Activated CD8-positive, alpha-beta memory T cell treated with anti-CD3 and anti-CD28 coated beads, Interleukin-2, amount 10 ng/mL, durations not matched to agents 7 days and 5 days (primary cell): ENCODE data around the gene ADAMTSL5. TPM values are rescaled to one million over a fixed set of nuclear protein-coding genes. Genes with fewer than 3 reads are reported as not detected.

Experiments used
- ATAC-seq: fragments of 150-1000 bp; cut with Tn5 transposase; one replicate; pipeline ENCODE4 v1.10.0; 2021; ENCODE audit warnings: moderate library complexity
- CTCF ChIA-PET: fragments of 350-600 bp; sonication (Branson Sonifier 250); formaldehyde crosslinking; loops from one replicate; lab custom pipeline; 2021; ENCODE audit warnings: antibody characterized with exemption; lab: Charles Lee
- DNase-seq: peaks from one replicate; pipeline ENCODE4 v3.0.0-alpha.2; 2020
- H3K27ac Mint-ChIP-seq: one replicate; pipeline ENCODE4 v1.8.0; 2021; ENCODE audit warnings: mild to moderate bottlenecking, mixed read lengths
- H3K27me3 Mint-ChIP-seq: one replicate; pipeline ENCODE4 v1.8.0; 2021; ENCODE audit warnings: mixed read lengths
- H3K36me3 Mint-ChIP-seq: one replicate; pipeline ENCODE4 v1.8.0; 2021; ENCODE audit warnings: mild to moderate bottlenecking, mixed read lengths
- H3K4me1 Mint-ChIP-seq: one replicate; pipeline ENCODE4 v1.8.0; 2021; ENCODE audit warnings: mixed read lengths
- H3K4me3 Mint-ChIP-seq: one replicate; pipeline ENCODE4 v1.8.0; 2021; ENCODE audit warnings: mild to moderate bottlenecking, moderate library complexity, mixed read lengths
- H3K9me3 Mint-ChIP-seq: one replicate; pipeline ENCODE4 v1.8.0; 2022; ENCODE audit warnings: low read depth, mixed read lengths
- total RNA-seq, 2 experiments: library from RNA; stranded (reverse); gene quantifications; one replicate each; pipeline ENCODE4 v1.2.3, GENCODE V29; 2021

ADAMTSL5 gene
- total RNA-seq, 2 experiments from 2014 or later, result 0.91 to 1.2 TPM

GRCh38 chr19:1472231-1473084 is 40.4 kb downstream of the ADAMTSL5 start:
- CTCF ChIA-PET, result interaction anchor here (1.2 to 1.5 kb wide), 2 partner anchors 26 to 73 kb away, joined by 3 to 4 read pairs; no protein-coding TSS in a partner anchor
- Mint-ChIP-seq H3K36me3 (no peaks in the 10 kb centered on the region), H3K9me3 (no peaks in the 10 kb centered on the region), H3K4me1 (peaks cover 11% of the 10 kb centered on the region), H3K4me3 (no peak overlapping the region), H3K27me3 (peaks cover 10% of the 10 kb centered on the region), H3K27ac (no peak overlapping the region)
- ATAC-seq, result no peak
- no peak for DNase-seq

- ATAC-seq (no peak), DNase-seq (no peak)
- H3K4me1 Mint-ChIP-seq, result peaks cover 6% of the 10 kb centered on the region
- H3K36me3 Mint-ChIP-seq, result no peaks in the 10 kb centered on the region
- H3K4me3 Mint-ChIP-seq, result no peak overlapping the region
- CTCF ChIA-PET, result interaction anchor here (1.1 to 1.5 kb wide), 4 partner anchors 18 to 74 kb away, joined by 3 to 5 read pairs (median 4); no protein-coding TSS in a partner anchor
- no peak overlapping the region for H3K27ac Mint-ChIP-seq
- H3K27me3 Mint-ChIP-seq, result peaks cover 10% of the 10 kb centered on the region
- H3K9me3 Mint-ChIP-seq, result no peaks in the 10 kb centered on the region
These were observed 41.2 kb downstream of the ADAMTSL5 start for GRCh38 chr19:1471515-1472160.

- CTCF ChIA-PET, result interaction anchor here (1.1 to 1.5 kb wide), 4 partner anchors 18 to 75 kb away, joined by 3 to 5 read pairs (median 4); no protein-coding TSS in a partner anchor
- peak; percentile 37 for ATAC-seq
- Mint-ChIP-seq H3K4me3 (no peak overlapping the region), H3K4me1 (peaks cover 6% of the 10 kb centered on the region), H3K9me3 (no peaks in the 10 kb centered on the region), H3K36me3 (no peaks in the 10 kb centered on the region), H3K27ac (no peak overlapping the region), H3K27me3 (peaks cover 10% of the 10 kb centered on the region)
- DNase-seq, result no peak
These were observed 41.8 kb downstream of the ADAMTSL5 start for GRCh38 chr19:1471010-1471514.

GRCh38 chr19:1470305-1471009 is 42.4 kb downstream of the ADAMTSL5 start:
- H3K4me1 Mint-ChIP-seq, result peaks cover 6% of the 10 kb centered on the region
- no peak overlapping the region for H3K27ac Mint-ChIP-seq
- no peak overlapping the region for H3K4me3 Mint-ChIP-seq
- H3K27me3 Mint-ChIP-seq, result peaks cover 10% of the 10 kb centered on the region
- no peaks in the 10 kb centered on the region for H3K9me3 Mint-ChIP-seq
- DNase-seq (peak; percentile 78), ATAC-seq (peak; percentile 68)
- no peaks in the 10 kb centered on the region for H3K36me3 Mint-ChIP-seq
- CTCF ChIA-PET, result interaction anchor here (1.1 to 1.3 kb wide), 3 partner anchors 17 to 25 kb away, joined by 3 to 5 read pairs (median 3); no protein-coding TSS in a partner anchor

GRCh38 chr19:1470055-1470304 is 42.8 kb downstream of the ADAMTSL5 start:
- DNase-seq (no peak), ATAC-seq (no peak)
- Mint-ChIP-seq H3K27me3 (peaks cover 10% of the 10 kb centered on the region), H3K9me3 (no peaks in the 10 kb centered on the region), H3K27ac (peak overlapping the region; percentile 52), H3K36me3 (no peaks in the 10 kb centered on the region), H3K4me1 (peaks cover 6% of the 10 kb centered on the region), H3K4me3 (no peak overlapping the region)
- CTCF ChIA-PET, result no interaction called here

GRCh38 chr19:1469255-1470054 is 43.4 kb downstream of the ADAMTSL5 start:
- H3K4me3 Mint-ChIP-seq, result no peak overlapping the region
- DNase-seq (no peak), ATAC-seq (no peak)
- H3K27ac Mint-ChIP-seq, result no peak overlapping the region
- no peaks in the 10 kb centered on the region for H3K36me3 Mint-ChIP-seq
- H3K4me1 Mint-ChIP-seq, result peaks cover 6% of the 10 kb centered on the region
- peaks cover 10% of the 10 kb centered on the region for H3K27me3 Mint-ChIP-seq
- H3K9me3 Mint-ChIP-seq, result no peaks in the 10 kb centered on the region
- CTCF ChIA-PET, result interaction anchor here (0.7 kb wide), 1 partner anchor 25 kb away, joined by 4 read pairs; no protein-coding TSS in a partner anchor

- Mint-ChIP-seq H3K4me1 (peaks cover 6% of the 10 kb centered on the region), H3K4me3 (no peak overlapping the region), H3K9me3 (no peaks in the 10 kb centered on the region), H3K36me3 (no peaks in the 10 kb centered on the region), H3K27me3 (peaks cover 10% of the 10 kb centered on the region), H3K27ac (no peak overlapping the region)
- DNase-seq (no peak), ATAC-seq (no peak)
- CTCF ChIA-PET, result interaction anchor here (0.7 kb wide), 1 partner anchor 25 kb away, joined by 4 read pairs; no protein-coding TSS in a partner anchor
These were observed 44.0 kb downstream of the ADAMTSL5 start for GRCh38 chr19:1468821-1469254.

- ATAC-seq (no peak), DNase-seq (no peak)
- CTCF ChIA-PET, result interaction anchor here (0.7 to 1.5 kb wide), 2 partner anchors 23 to 24 kb away, joined by 4 to 8 read pairs; no protein-coding TSS in a partner anchor
- Mint-ChIP-seq H3K36me3 (no peaks in the 10 kb centered on the region), H3K27me3 (peaks cover 10% of the 10 kb centered on the region), H3K4me3 (no peak overlapping the region), H3K4me1 (peaks cover 6% of the 10 kb centered on the region), H3K27ac (no peak overlapping the region), H3K9me3 (no peaks in the 10 kb centered on the region)
These were observed 44.5 kb downstream of the ADAMTSL5 start for GRCh38 chr19:1468274-1468820.

GRCh38 chr19:1467490-1468273 is 45.1 kb downstream of the ADAMTSL5 start:
- H3K4me1 Mint-ChIP-seq, result peaks cover 6% of the 10 kb centered on the region
- DNase-seq (no peak), ATAC-seq (no peak)
- no peak overlapping the region for H3K27ac Mint-ChIP-seq
- CTCF ChIA-PET, result interaction anchor here (1.5 to 2.9 kb wide), 2 partner anchors 13 to 23 kb away, joined by 8 to 15 read pairs; no protein-coding TSS in a partner anchor
- peaks cover 7% of the 10 kb centered on the region for H3K27me3 Mint-ChIP-seq
- H3K4me3 Mint-ChIP-seq, result no peak overlapping the region
- no peaks in the 10 kb centered on the region for H3K9me3 Mint-ChIP-seq
- no peaks in the 10 kb centered on the region for H3K36me3 Mint-ChIP-seq

GRCh38 chr19:1467215-1467489 is 45.7 kb downstream of the ADAMTSL5 start:
- Mint-ChIP-seq H3K27me3 (peaks cover 7% of the 10 kb centered on the region), H3K4me3 (no peak overlapping the region), H3K4me1 (peaks cover 6% of the 10 kb centered on the region), H3K27ac (no peak overlapping the region), H3K36me3 (no peaks in the 10 kb centered on the region), H3K9me3 (no peaks in the 10 kb centered on the region)
- ATAC-seq (no peak), DNase-seq (no peak)
- CTCF ChIA-PET, result interaction anchor here (1.5 to 2.9 kb wide), 3 partner anchors 11 to 22 kb away, joined by 5 to 15 read pairs (median 8); no protein-coding TSS in a partner anchor

GRCh38 chr19:1466461-1467214 is 46.2 kb downstream of the ADAMTSL5 start:
- peaks cover 6% of the 10 kb centered on the region for H3K4me1 Mint-ChIP-seq
- CTCF ChIA-PET, result interaction anchor here (1.2 to 2.9 kb wide), 4 partner anchors 11 to 21 kb away, joined by 3 to 15 read pairs (median 6); no protein-coding TSS in a partner anchor
- no peaks in the 10 kb centered on the region for H3K9me3 Mint-ChIP-seq
- DNase-seq (no peak), ATAC-seq (no peak)
- H3K4me3 Mint-ChIP-seq, result no peak overlapping the region
- no peaks in the 10 kb centered on the region for H3K36me3 Mint-ChIP-seq
- peaks cover 7% of the 10 kb centered on the region for H3K27me3 Mint-ChIP-seq
- H3K27ac Mint-ChIP-seq, result no peak overlapping the region
